Measurements from ENCODE around the gene JAGN1. TPM values are rescaled to one million over a fixed set of nuclear protein-coding genes. Genes with fewer than 3 reads are reported as not detected.
"Not testable (repeated sequence)": the region's sequence is repeated elsewhere in the genome, so short reads cannot be mapped to it uniquely, and the experiment has no call there.

Gene JAGN1
- total RNA-seq, 4 donors from 2014 or later = 29.5 to 71.3 (median 49.8) TPM

GRCh38 chr3:9875448-9875847 is 15.0 kb upstream of the JAGN1 start:
- DNase-seq (ENCODE audit: low spot score in 2 of 2) = no peak
- no peaks in the 10 kb centered on the region for H3K27me3 ChIP-seq
- no peak overlapping the region for H3K4me3 ChIP-seq
- TF ChIP-seq CTCF (IDR thresholded peaks at IDR 0.05) = no peak
- TF ChIP-seq POLR2AphosphoS5 (IDR thresholded peaks at IDR 0.05) = no peak
- no peak for TF ChIP-seq POLR2A (IDR thresholded peaks at IDR 0.05)
- no peak for TF ChIP-seq EP300 (IDR thresholded peaks at IDR 0.05)
- H3K9me3 ChIP-seq = no peaks in the 10 kb centered on the region
- no peaks in the 10 kb centered on the region for H3K36me3 ChIP-seq
- H3K27ac ChIP-seq = no peak overlapping the region
- peaks cover 5% of the 10 kb centered on the region for H3K4me1 ChIP-seq

DNA sequence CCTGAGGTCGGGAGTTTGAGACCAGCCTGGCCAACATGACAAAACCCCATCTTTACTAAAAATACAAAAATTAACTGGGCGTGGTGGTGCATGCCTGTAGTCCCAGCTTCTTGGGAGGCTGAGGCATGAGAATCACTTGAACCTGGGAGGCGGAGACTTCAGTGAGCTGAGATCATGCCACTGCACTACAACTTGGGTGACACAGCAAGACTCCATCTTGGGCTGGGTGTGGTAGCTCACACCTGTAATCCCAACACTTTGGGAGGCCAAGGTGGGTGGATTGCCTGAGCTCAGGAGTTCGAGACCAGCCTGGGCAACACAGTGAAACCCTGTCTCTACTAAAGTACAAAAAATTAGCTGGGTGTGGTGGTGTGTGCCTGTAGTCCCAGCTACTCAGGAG is 14.2 kb upstream of the JAGN1 start:
- H3K9me3 ChIP-seq; H3K4me1 ChIP-seq; DNase-seq (ENCODE audit: low spot score in 2 of 2); H3K27ac ChIP-seq; H3K4me3 ChIP-seq; H3K36me3 ChIP-seq; H3K27me3 ChIP-seq: not testable (repeated sequence)
- WGBS = 89% methylated on average over 4 of the region's 4 CpGs

DNA sequence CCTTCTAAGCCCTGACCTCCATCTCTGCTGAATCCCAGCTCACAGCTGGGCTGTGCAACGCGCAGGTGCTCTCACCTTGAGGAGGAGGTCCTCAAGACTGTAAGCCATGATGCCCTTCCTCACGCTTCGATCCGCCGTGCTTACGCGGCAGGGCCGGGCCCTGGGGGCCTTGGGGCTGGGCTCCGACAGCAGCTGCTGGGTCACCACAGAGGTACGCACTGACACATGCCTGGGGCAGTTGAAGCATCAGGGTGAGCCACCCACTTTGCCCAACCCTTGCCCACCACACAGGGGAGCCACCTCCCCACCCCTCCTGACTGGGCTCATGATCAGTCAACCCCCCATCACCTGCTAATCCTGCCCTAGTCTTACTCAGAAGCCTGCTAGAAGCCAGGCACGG is 13.4 kb upstream of the JAGN1 start:
- Histone ChIP-seq H3K9me3 (no peaks in the 10 kb centered on the region), H3K36me3 (no peaks in the 10 kb centered on the region), H3K4me3 (no peak overlapping the region), H3K4me1 (peaks cover 5% of the 10 kb centered on the region), H3K27me3 (no peaks in the 10 kb centered on the region), H3K27ac (no peak overlapping the region)
- TF ChIP-seq POLR2AphosphoS5 (IDR thresholded peaks at IDR 0.05) (no peak), EP300 (IDR thresholded peaks at IDR 0.05) (no peak), POLR2A (IDR thresholded peaks at IDR 0.05) (no peak), CTCF (IDR thresholded peaks at IDR 0.05) (no peak)
- WGBS = 74% methylated on average over 3 of the region's 12 CpGs
- DNase-seq (ENCODE audit: low spot score in 2 of 2) = no peak

DNA sequence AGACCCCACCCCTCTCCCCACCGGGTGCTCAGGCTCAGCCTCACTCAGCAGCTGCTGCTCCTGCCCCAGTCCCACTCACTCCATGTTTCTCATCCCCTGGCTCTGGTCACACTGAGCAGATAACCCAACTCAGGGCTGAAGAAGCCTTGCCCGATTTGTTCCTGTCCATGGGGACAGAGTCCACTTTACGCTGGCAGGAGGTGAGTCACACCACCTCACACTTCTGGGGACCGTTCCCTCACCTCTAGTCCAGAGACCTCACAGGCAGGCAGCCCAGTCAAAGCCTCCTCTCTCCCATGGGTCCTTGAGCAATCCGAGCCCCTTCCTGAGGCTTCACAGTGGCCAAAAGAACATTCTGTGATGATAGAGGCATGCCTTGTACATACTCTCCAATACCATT is 11.7 kb upstream of the JAGN1 start:
- Histone ChIP-seq H3K4me3 (no peak overlapping the region), H3K9me3 (no peaks in the 10 kb centered on the region), H3K36me3 (no peaks in the 10 kb centered on the region), H3K27me3 (no peaks in the 10 kb centered on the region), H3K4me1 (peaks cover 7% of the 10 kb centered on the region), H3K27ac (no peak overlapping the region)
- no peak for TF ChIP-seq CTCF (IDR thresholded peaks at IDR 0.05)
- TF ChIP-seq POLR2AphosphoS5 (IDR thresholded peaks at IDR 0.05) = no peak
- no peak for TF ChIP-seq EP300 (IDR thresholded peaks at IDR 0.05)
- no peak for TF ChIP-seq POLR2A (IDR thresholded peaks at IDR 0.05)
- DNase-seq (ENCODE audit: low spot score in 2 of 2) = no peak
- 84% methylated on average over 5 of the region's 5 CpGs for WGBS

- Histone ChIP-seq H3K4me3 (no peak within 1 kb of the TSS), H3K9me3 (no peaks in the 10 kb centered on the region), H3K27me3 (no peaks in the 10 kb centered on the region), H3K4me1 (peaks cover 17% of the 10 kb centered on the region), H3K27ac (no peak within 1 kb of the TSS), H3K36me3 (no peaks in the 10 kb centered on the region)
- DNase-seq (ENCODE audit: low spot score in 2 of 2) = no peak
- WGBS = 70% methylated on average over 7 of the region's 7 CpGs
- TF ChIP-seq CTCF (IDR thresholded peaks at IDR 0.05) = no peak
- TF ChIP-seq POLR2A (IDR thresholded peaks at IDR 0.05) = no peak
- TF ChIP-seq EP300 (IDR thresholded peaks at IDR 0.05) = no peak
These were observed 10.4 kb upstream of the JAGN1 start, which contains the start of gene CIDEC for GRCh38 chr3:9879830-9880549. Gene CIDEC (minus strand): TSS chr3:9880253. CDS start chr3:9878486, 1,767 bp downstream.

GRCh38 chr3:9881441-9881840 is 9.0 kb upstream of the JAGN1 start:
- WGBS = 100% methylated on average over 1 of the region's 1 CpG
- H3K27me3 ChIP-seq = no peaks in the 10 kb centered on the region
- no peak overlapping the region for H3K27ac ChIP-seq
- H3K9me3 ChIP-seq = no peaks in the 10 kb centered on the region
- peaks cover 20% of the 10 kb centered on the region for H3K4me1 ChIP-seq
- no peaks in the 10 kb centered on the region for H3K36me3 ChIP-seq
- DNase-seq (ENCODE audit: low spot score in 2 of 2) = no peak
- H3K4me3 ChIP-seq = no peak overlapping the region
- TF ChIP-seq CTCF (IDR thresholded peaks at IDR 0.05) (no peak), POLR2A (IDR thresholded peaks at IDR 0.05) (no peak), EP300 (IDR thresholded peaks at IDR 0.05) (no peak), POLR2AphosphoS5 (IDR thresholded peaks at IDR 0.05) (no peak)

Data from suprapubic skin (tissue), 4 donors.